Skin of body (tissue), 2 donors: ENCODE measurements around the gene ALKBH1. TPM values are rescaled to one million over a fixed set of nuclear protein-coding genes. Genes with fewer than 3 reads are reported as not detected.
A peak's percentile ranks its signal among the peaks of the same experiment; 100 is the strongest.
"Not testable (repeated sequence)": the region's sequence is repeated elsewhere in the genome, so short reads cannot be mapped to it uniquely, and the experiment has no call there.

ENCODE experiments used
- DNase-seq: peaks from one replicate; lab custom pipeline; 2025; lab: John Stamatoyannopoulos, UW
- total RNA-seq: library from RNA; depleted of rRNA; stranded (reverse); fragments of >200 nt; gene quantifications from one replicate; pipeline ENCODE4 v1.2.3, GENCODE V29; 2014

The ALKBH1 gene
- 9.7 TPM for total RNA-seq

GRCh38 chr14:77707724-77708408 is at the start of gene ALKBH1, which contains the start of gene SLIRP:
TSS of gene ALKBH1 (minus strand) at chr14:77708023. CDS start at chr14:77708004, 19 bp downstream.
TSS of gene SLIRP (plus strand) at chr14:77708103. CDS start at chr14:77708112, 9 bp downstream.
- DNase-seq, result peak; percentile 71

- DNase-seq, result no peak
Observed at GRCh38 chr14:77752799-77753516, 45.1 kb upstream of the ALKBH1 start.

- no peak for DNase-seq
Observed at GRCh38 chr14:77752266-77752665, 44.4 kb upstream of the ALKBH1 start.

GRCh38 chr14:77747425-77747824 is 39.6 kb upstream of the ALKBH1 start:
- DNase-seq, result not testable (repeated sequence)

- DNase-seq, result no peak
Observed at GRCh38 chr14:77746064-77746702, 38.4 kb upstream of the ALKBH1 start.

- DNase-seq, result no peak
Observed at GRCh38 chr14:77741438-77741837, 33.6 kb upstream of the ALKBH1 start.

- no peak for DNase-seq
Observed at GRCh38 chr14:77738559-77739250, 30.9 kb upstream of the ALKBH1 start.

- DNase-seq, result no peak
Observed at GRCh38 chr14:77730976-77731497, 23.2 kb upstream of the ALKBH1 start.

GRCh38 chr14:77722301-77722700 is 14.5 kb upstream of the ALKBH1 start:
- no peak for DNase-seq

GRCh38 chr14:77721437-77721836 is 13.6 kb upstream of the ALKBH1 start:
- DNase-seq, result no peak

GRCh38 chr14:77717608-77718305 is 9.9 kb upstream of the ALKBH1 start:
- no peak for DNase-seq

- DNase-seq, result no peak
Observed at GRCh38 chr14:77714926-77715325, 7.1 kb upstream of the ALKBH1 start.

GRCh38 chr14:77710364-77710763 is 2.5 kb upstream of the ALKBH1 start:
- no peak for DNase-seq

GRCh38 chr14:77709412-77709811 is 1.6 kb upstream of the ALKBH1 start:
- no peak for DNase-seq

GRCh38 chr14:77708749-77709148 is 926 bp upstream of the ALKBH1 start:
- DNase-seq, result no peak

GRCh38 chr14:77707355-77707723 is 484 bp downstream of the ALKBH1 start:
- peak; percentile 7 for DNase-seq

- DNase-seq, result no peak
Observed at GRCh38 chr14:77691259-77691658, 16.6 kb downstream of the ALKBH1 start.

GRCh38 chr14:77682158-77682553 is 25.7 kb downstream of the ALKBH1 start:
- DNase-seq, result no peak

- no peak for DNase-seq
Observed at GRCh38 chr14:77681196-77682157, 26.3 kb downstream of the ALKBH1 start.

- DNase-seq, result no peak
Observed at GRCh38 chr14:77674931-77675330, 32.9 kb downstream of the ALKBH1 start.
